Cardiac muscle cell (in vitro differentiated cells and primary cell): ENCODE data around the gene FSIP1. TPM values are rescaled to one million over a fixed set of nuclear protein-coding genes. Genes with fewer than 3 reads are reported as not detected.

ENCODE experiments used
- DNase-seq, 2 donors: peaks; one replicate each; pipeline versions ENCODE4 v3.0.0 to v3.0.0-alpha.2; 2010 to 2017; ENCODE audit warnings: low read depth in 1 of 2, low spot score in 1 of 2
- H3K27ac ChIP-seq: fragments of 200-600 bp; sonication (generic); 2 replicates; pipeline ENCODE4 v1.5.1; 2016
- H3K27me3 ChIP-seq: fragments of 200-600 bp; sonication (generic); 2 replicates; pipeline ENCODE4 v1.6.0; 2016; ENCODE audit warnings: control low read depth
- H3K36me3 ChIP-seq: fragments of 200-600 bp; sonication (generic); 2 replicates; pipeline ENCODE4 v1.5.1; 2016; ENCODE audit warnings: control low read depth
- H3K4me1 ChIP-seq: fragments of 200-600 bp; sonication (generic); 2 replicates; pipeline ENCODE4 v1.8.1; 2017; ENCODE audit warnings: low read depth, mild to moderate bottlenecking, mixed run types
- H3K4me3 ChIP-seq: fragments of 200-600 bp; sonication (generic); 2 replicates; pipeline ENCODE4 v1.5.1; 2016; ENCODE audit warnings: mild to moderate bottlenecking
- H3K9me3 ChIP-seq: fragments of 200-600 bp; sonication (generic); 2 replicates; pipeline ENCODE4 v1.5.1; 2017; ENCODE audit warnings: low read depth, mild to moderate bottlenecking, control low read depth
- CTCF ChIP-seq: IDR thresholded peaks from 2 replicates; pipeline ENCODE4 v1.5.1; 2012; ENCODE audit warnings: low read depth, mild to moderate bottlenecking, low read length
- polyA plus RNA-seq: library from polyadenylated mRNA; unstranded; fragments of >200 nt; fragmentation: Nextera tagmentation; extraction: Ambion mirVana; gene quantifications from 2 replicates; pipeline ENCODE4 v1.2.1, GENCODE V29; 2016
- total RNA-seq: library from RNA; depleted of rRNA; stranded (reverse); fragments of >200 nt; gene quantifications from 2 replicates; pipeline ENCODE4 v1.2.3, GENCODE V29; 2016

Gene FSIP1
- total and polyA plus RNA-seq, 2 experiments from 2014 or later, result 0.15 to 0.33 TPM

- no peak for TF ChIP-seq CTCF
- Histone ChIP-seq H3K27ac (no peak overlapping the region), H3K27me3 (no peaks in the 10 kb centered on the region), H3K9me3 (no peaks in the 10 kb centered on the region), H3K4me1 (no peaks in the 10 kb centered on the region), H3K36me3 (no peaks in the 10 kb centered on the region), H3K4me3 (no peak overlapping the region)
- DNase-seq, result peak in 1 of 2 donors; percentile 34
Measured at GRCh38 chr15:39741258-39741657, 41.4 kb downstream of the FSIP1 start.

- DNase-seq, result no peak
- Histone ChIP-seq H3K36me3 (no peaks in the 10 kb centered on the region), H3K4me1 (no peaks in the 10 kb centered on the region), H3K4me3 (no peak overlapping the region), H3K27me3 (no peaks in the 10 kb centered on the region), H3K9me3 (no peaks in the 10 kb centered on the region), H3K27ac (no peak overlapping the region)
- no peak for TF ChIP-seq CTCF
Measured at GRCh38 chr15:39738998-39739397, 43.6 kb downstream of the FSIP1 start.

- no peaks in the 10 kb centered on the region for H3K27me3 ChIP-seq
- no peak overlapping the region for H3K4me3 ChIP-seq
- DNase-seq, result no peak
- H3K27ac ChIP-seq, result no peak overlapping the region
- no peaks in the 10 kb centered on the region for H3K9me3 ChIP-seq
- TF ChIP-seq CTCF, result no peak
- H3K4me1 ChIP-seq, result no peaks in the 10 kb centered on the region
- no peaks in the 10 kb centered on the region for H3K36me3 ChIP-seq
Measured at GRCh38 chr15:39737196-39737550, 45.5 kb downstream of the FSIP1 start.

- Histone ChIP-seq H3K4me1 (no peaks in the 10 kb centered on the region), H3K9me3 (no peaks in the 10 kb centered on the region), H3K27me3 (no peaks in the 10 kb centered on the region), H3K27ac (no peak overlapping the region), H3K36me3 (no peaks in the 10 kb centered on the region), H3K4me3 (no peak overlapping the region)
- TF ChIP-seq CTCF, result no peak
- peak in 1 of 2 donors; percentile 8 for DNase-seq
Measured at GRCh38 chr15:39736412-39737195, 46.0 kb downstream of the FSIP1 start.

GRCh38 chr15:39735120-39735717, 47.4 kb downstream of the FSIP1 start:
- no peak for DNase-seq
- Histone ChIP-seq H3K4me1 (no peaks in the 10 kb centered on the region), H3K27me3 (no peaks in the 10 kb centered on the region), H3K4me3 (no peak overlapping the region), H3K36me3 (no peaks in the 10 kb centered on the region), H3K27ac (no peak overlapping the region), H3K9me3 (no peaks in the 10 kb centered on the region)
- no peak for TF ChIP-seq CTCF
